GM19193 (cell line): Measurements from ENCODE around the gene PRKAG2.

Source experiments
- POLR2A ChIP-seq: IDR thresholded peaks from 4 replicates; pipeline ENCODE4 v1.6.1; 2011; ENCODE audit not compliant: insufficient read depth, insufficient read length; ENCODE audit errors: extremely low read depth

Gene PRKAG2

DNA sequence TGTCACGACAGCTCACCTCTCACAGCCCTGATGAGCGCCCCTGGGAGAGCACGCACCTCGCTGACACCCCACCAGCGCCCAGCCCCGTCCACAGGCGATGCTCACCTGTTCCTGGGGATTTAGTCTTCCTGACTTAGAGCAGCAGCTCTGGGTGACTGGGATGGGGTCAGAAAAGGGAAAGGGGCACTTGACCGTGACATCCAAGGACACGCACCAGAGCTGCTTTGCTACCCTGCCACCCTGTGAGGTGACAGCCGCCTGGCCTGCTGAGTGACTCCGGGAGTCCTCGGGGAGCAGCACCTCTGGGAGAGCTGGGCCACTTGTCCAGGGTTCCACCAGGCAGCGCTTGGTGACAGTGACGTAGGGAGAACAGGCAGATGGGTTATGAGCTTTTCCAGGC lies 148.2 kb downstream of the PRKAG2 start:
- TF ChIP-seq POLR2A = no peak

DNA sequence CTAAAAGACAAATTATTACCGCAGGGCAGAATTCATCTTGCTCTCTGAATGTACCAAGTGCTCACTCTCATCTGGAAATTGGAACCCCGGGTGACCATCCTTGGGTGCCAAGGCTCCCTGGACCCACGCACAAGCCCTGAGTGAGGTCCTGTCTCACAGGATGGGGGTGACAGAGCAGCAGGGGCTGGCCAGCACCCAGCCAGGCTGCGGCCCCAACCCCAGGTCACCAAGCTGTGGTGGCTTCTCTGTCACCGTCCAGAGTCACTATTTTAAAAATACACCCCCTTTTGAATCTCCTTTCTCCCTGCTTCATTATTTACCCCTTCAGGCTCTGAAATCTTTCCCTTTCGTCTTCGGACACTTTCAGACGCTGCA lies 148.6 kb downstream of the PRKAG2 start:
- TF ChIP-seq POLR2A = no peak

DNA sequence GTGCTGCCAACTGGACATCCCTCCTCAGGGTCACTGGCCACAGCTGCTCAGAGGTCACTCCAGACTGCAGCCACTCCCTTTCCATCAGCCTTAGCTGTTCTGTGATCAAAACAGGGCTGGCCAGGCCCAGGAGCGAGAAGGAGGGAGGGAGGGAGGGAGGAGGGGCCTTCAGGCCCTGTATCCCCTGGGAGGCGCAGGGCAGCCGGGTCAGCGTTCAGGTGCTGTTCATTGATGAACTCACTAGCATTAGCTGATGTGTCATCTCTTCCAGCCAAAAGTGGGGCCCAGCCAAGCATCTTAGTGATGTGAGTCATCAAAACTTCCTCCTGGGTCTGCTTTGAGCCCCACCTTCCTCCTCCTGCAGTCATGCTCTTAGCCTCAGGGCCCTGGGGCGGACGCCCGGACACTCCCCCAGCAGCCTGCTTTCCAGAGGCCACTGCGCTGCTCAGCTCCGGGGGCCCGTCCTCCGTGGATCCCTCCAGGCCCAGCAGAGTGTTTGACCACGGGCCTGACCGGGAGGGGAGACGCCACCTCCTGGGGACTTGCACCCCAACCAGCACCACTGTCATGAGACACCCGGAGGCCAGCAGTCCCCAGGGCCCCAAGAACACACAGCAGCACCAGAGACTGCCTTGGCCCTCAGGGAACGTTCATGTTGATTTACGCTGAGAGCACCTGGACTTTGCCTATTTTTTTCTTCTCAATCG lies 149.2 kb downstream of the PRKAG2 start:
- TF ChIP-seq POLR2A = no peak

DNA sequence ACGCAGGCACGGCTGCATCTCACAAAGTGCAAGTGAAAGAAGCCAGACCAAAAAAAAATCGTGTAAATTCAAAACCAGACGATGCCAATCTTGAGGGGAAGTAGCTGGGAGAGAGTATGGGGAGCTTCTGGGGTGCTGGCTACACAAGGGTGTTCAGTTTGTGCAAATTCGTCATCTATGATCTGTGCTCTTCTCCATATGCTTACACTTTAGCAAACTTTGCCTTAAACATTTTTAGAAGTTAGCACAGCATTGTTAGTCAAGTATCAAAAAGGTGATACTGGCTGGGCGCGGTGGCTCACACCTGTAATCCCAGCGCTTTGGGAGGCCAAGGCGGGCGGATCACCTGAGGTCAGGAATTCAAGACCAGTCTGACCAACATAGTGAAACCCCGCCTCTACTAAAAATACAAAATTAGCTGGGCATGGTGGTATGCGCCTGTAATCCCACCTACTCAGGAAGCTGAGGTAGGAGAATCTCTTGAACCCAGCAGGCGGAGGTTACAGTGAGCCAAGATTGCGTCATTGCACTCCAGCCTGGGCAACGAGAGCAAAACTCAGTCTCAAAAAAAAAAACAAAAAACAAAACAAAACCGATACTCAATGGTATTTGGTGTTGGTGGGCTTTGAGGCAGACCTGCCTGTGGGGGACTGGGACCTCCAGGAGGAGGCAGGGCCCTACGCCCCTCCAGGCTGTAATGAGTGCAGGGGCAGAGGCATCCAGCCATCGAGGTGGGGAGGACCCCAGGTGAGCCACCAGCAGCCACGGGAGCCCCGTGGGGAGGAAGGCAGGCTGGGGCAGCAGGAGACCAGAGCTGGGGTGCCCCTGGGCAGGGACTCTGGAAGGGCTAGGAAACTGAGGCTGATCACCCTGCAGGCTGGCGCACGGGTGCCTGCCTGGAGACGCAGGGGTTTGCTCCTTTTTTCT lies 150.0 kb downstream of the PRKAG2 start:
- TF ChIP-seq POLR2A = no peak

DNA sequence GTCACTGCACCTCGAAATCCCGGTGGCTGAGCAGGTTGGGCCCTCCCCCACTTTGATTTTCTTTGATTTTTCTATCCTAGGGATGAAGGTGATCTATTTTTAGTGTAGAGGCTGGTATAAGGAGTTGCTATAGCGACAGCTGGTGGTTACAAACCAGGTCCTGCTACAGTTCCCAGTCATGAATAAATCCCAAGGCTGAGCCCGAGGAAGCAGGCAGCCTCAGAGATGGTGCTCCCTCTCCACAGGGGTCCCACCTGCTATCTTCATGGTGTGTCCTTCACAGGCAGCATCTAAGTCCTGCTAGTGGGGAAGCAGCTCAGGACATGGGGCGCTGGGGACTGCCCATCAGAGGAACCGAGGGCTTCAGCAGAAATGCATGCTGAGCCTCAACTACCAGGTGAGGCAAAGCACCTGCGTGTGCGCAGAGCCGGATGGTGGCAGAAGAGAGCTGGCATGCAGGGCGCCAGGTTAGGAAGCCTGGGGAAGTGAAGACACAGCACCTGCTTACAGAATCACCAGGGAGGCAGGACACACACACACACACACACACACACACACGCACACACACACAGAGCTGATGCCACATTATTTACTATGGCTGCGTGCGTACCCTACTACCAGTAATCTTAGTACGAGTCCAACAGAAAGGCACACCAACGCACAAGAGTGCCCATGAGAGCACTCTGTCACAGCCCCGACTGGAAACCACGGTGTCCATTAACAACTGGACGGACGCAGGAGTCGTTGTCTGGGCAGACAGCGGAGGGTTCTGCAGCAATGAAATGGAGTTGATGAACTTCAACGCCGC lies 150.9 kb downstream of the PRKAG2 start:
- TF ChIP-seq POLR2A = no peak

DNA sequence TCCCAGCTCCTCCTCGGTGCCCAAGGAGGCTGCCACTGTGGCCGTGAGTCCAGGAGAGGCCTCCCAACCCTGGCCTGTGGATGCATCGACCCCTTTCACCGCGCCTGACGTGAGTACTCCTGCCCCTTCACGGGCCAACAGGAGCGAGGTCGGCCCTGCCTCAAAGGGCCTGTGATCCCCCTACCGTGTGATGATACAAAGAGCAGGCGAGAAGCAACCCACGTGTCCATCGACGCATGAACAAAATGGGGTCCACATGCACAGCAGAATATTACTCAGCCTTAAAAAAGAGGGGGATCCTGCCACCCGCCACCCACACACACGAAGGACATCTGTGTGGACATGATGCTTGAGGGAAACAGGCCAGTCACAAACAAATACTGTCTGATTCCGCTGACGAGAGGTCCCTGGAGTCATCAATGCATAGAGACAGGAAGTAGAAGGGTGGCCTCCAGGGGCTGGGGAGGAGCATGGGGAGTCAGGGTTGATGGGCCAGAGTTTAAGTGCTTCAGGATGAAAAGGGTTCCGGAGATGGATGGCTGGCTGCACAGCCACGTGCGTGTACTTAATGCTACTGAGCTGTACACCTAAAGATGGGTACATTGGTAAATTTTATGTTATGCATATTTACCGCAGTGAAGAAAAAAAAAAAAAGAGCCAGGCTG lies 151.9 kb downstream of the PRKAG2 start:
- no peak for TF ChIP-seq POLR2A

DNA sequence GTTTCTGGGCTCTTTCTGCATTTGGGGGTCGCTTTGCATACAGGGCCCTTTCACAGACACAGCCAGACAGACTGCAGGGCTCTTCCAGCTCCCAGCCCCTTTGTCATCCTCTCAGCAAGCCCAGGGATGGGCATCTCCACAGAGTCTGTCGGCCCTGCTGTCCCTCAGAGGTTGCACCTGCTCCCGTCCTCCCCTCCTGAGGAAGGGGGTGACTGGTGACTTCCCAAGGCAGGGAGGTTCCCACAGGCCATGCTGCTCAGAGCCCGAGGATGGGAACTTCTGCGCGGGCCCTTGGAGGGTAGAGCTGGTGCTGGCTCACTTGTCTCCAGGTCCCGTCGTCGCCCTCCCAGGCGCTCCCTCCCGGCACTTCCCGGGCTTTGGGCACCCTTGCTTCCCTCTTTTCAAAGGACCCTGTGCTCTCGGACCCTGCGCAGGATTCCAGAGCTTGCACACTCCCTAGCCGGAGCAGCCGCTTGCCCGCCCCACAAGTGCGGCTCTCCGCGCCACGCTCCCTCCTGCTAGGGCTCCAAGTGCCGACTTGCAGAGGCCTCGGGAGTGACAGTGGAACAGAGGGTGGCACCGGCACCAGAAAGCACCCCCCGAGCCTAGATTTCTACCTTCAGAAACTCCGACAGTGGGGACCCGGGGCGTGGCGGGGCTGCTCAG lies 152.5 kb downstream of the PRKAG2 start:
- no peak for TF ChIP-seq POLR2A

DNA sequence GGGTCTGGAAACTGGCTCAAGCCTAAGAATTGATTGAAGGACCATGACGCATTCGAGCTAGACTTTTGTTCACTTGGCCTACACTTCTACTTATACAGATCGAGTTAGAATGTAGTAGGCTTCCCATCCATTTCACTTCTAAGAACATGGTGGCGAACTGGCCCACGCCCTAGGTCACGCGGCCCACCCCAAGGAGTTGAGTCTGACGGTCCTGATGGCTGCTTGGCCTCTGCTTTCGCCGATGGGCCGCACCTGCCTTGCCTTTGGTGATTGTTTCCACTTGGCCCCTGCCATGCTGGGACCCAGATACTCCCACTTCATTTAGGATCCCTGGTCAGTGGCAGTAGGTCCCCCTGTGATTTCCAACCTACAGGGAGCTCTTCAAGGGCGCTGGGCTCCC lies 153.6 kb downstream of the PRKAG2 start:
- no peak for TF ChIP-seq POLR2A

DNA sequence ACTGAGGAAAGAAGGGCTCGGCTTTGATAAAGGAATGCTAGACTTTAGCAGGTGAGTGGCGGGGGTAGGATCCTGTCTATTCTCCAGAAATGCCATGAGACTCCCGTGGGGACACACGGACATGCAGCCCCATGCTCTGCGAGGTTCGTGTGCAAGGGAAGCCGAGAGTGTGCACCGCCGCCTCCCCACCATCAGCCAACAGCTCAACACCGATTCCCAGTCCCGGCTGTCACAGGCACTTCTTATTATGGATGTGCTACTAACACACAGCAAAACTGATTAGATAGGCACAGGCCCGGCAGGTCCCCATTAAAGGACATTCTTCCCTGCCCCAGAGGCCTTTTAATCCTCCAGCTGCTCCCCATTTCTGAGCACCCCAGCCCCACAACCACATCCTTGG lies 154.4 kb downstream of the PRKAG2 start:
- no peak for TF ChIP-seq POLR2A

DNA sequence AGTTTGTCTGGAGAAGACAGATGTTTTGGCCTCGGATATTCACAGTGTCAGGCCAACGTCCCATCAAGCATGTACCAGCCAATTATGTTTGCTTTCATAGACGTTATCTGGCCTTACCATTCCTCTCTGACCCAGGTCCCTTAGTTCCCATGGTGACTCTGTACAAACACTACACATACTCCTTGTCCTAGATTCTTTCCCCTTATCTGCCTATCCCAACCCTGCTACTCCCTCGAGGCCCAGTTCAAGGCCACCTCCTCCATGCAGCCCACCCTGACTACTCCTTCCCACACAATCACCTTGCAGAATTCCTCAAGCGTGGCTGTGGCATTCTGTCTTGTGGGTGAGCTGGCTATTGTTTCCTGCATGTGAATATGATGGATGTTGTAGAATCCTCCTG lies 155.2 kb downstream of the PRKAG2 start:
- no peak for TF ChIP-seq POLR2A

DNA sequence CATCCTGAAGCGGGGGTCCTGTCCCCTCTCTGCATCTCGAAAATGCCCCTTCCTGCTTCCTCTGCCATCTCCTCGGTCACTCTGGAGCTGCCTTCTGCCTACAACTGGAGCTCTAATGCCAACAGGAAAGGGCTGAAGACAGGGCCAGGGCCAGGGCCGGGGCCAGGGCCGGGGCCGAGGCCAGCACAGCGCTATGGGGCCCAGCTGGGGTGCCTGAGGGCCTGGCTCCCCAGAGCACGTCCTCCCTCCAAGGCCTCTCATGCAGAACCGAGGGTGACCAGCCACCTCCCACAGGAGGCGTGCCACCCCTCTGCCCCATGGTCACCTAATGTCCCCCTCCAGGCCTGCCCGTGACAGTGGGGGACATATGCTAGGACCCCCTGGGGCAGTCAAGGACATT lies 155.7 kb downstream of the PRKAG2 start:
- no peak for TF ChIP-seq POLR2A

DNA sequence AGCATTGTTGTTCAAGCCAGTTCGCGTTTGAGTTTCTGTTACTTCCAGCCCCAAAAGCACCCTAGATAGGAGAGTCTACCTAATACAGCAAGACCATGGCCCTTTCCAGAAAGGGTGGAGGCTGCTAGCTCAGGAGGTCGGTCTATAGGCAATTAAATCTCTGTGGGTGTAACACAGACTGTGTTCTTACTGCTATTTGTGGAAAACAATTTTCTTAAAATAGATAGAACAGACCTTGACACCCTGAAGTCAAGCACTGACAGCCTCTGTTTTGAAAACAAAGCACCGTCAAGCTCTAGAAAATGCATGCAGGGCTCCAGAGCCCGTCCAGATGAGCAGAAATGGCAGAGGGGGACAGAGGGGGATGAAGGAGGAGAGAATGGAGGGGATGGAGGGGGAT lies 156.6 kb downstream of the PRKAG2 start:
- no peak for TF ChIP-seq POLR2A

DNA sequence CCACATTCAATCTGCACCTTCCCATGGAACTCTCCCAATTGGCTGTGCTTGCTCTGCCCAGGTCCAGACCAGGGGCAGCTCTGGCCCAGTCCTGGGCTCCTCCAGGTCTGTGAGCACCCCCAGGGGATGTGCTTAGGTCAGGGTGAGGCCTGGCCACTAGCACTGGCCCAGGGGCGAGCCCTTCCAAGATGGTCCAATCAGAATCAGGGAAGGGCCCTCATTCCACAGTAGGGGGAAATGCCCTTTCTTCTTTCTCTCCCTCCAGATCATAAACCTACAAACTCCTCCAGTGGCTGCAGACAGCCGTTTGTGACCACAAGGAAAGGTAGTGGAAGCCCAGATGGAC lies 157.0 kb downstream of the PRKAG2 start:
- no peak for TF ChIP-seq POLR2A

DNA sequence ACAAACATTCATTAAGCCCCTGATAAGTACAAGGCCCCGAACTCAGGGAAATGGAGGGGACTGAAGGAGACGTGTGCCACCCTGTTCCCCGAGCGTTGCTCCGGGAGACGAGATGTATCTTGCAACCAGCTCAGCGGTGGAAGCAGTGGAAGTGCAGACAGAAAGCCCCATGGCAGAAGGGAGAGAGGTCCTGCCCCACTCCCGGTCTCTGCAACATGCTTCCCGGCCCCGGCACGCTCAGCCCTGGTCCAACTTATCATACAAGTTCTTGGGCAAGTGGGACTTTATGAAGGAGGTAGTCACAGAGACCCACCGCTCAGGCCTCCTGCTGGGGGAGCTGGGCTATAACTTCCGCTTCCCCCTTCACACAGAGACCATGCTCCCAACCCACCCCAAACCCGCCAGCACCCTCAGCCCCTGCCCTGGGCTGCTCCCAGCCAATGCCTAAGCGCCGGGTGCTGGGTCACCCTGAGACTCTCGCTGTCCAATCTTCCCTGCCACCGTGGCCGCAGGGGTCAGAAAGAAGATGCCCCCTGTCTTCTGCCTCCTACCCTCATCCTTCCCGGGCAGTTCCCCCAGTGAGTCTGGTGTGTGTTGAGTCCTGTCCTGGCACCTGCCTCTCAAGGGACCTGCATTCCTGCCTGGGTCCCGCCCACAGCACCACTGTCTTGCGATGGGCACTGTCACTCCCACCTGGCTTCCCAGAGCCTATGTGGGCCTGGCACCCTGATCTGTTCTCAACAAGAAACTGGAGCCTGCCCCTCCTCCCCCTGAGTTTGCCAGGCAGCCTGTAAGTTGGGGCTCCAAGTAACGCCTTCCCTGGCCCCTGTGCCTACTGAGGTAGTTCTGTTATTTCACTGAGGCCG lies 157.7 kb downstream of the PRKAG2 start:
- no peak for TF ChIP-seq POLR2A

DNA sequence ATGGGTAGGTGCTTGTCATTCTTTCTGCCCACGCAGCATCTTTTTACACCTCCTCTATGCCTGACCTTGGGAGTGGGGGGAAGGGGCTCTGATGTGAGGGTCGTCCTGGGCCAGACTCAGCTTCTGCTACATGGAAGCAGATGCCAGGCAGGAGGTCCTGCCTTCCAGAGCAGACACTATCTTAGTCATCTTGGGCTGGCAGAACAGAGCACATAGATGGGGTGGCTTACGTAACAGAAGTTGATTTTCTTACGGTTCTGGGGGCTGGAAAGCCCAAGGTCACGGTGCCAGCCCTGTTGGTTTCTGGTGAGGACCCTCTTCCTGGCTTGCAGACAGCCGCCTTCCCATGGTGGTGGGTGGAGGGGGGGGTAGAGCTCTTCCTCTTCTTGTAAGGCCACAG lies 159.0 kb downstream of the PRKAG2 start:
- TF ChIP-seq POLR2A = no peak
